BLaER1 treated with 17β-estradiol and CSF1 and Interleukin-3, amounts not matched to agents 10 nM and 100 nM (cell line): ENCODE measurements around the gene DNAH8.

Experiments used
- H3K27ac ChIP-seq, 11 experiments: shearing (Covaris generic); formaldehyde crosslinking; 2 replicates each; pipeline ENCODE4 v1.8.1; 2022
- H3K27me3 ChIP-seq, 11 experiments: shearing (Covaris generic); formaldehyde crosslinking; 2 replicates each; pipeline ENCODE4 v1.8.1; 2022
- H3K36me3 ChIP-seq, 11 experiments: shearing (Covaris generic); formaldehyde crosslinking; 2 replicates each; pipeline ENCODE4 v1.8.1; 2022
- H3K4me1 ChIP-seq, 10 experiments: shearing (Covaris generic); formaldehyde crosslinking; 2 replicates each; pipeline ENCODE4 v1.8.1; 2022
- H3K4me2 ChIP-seq, 11 experiments: shearing (Covaris generic); formaldehyde crosslinking; 2 replicates each; pipeline ENCODE4 v1.8.1; 2022
- H3K4me3 ChIP-seq, 10 experiments: shearing (Covaris generic); formaldehyde crosslinking; 2 replicates each; pipeline ENCODE4 v1.8.1; 2022
- H3K9ac ChIP-seq, 11 experiments: shearing (Covaris generic); formaldehyde crosslinking; 2 replicates each; pipeline ENCODE4 v1.8.1; 2022
- H3K9me3 ChIP-seq, 11 experiments: shearing (Covaris generic); formaldehyde crosslinking; replicated peaks in 1 of 11; 2 replicates each; pipeline ENCODE4 v1.8.1; 2022
- H4K20me1 ChIP-seq, 11 experiments: shearing (Covaris generic); formaldehyde crosslinking; 2 replicates each; pipeline ENCODE4 v1.8.1; 2022
- Cebpa-rat ChIP-seq, 11 experiments: shearing (Covaris generic); IDR thresholded peaks; 2 replicates each; pipeline ENCODE4 v1.8.1; 2022

Gene DNAH8

GRCh38 chr6:39060467-39061160 lies 345.5 kb downstream of the DNAH8 start:
- Histone ChIP-seq H3K36me3 (peaks cover 0 to 41% (median 18%) of the 10 kb centered on the region in 11 experiments; a peak in 15 of 22 replicates), H3K4me3 (no peak overlapping the region), H4K20me1 (peaks cover 0 to 6% (median 0%) of the 10 kb centered on the region in 11 experiments; a peak in 2 of 22 replicates), H3K4me1 (peaks cover 0 to 3% (median 0%) of the 10 kb centered on the region in 10 experiments; a peak in 1 of 20 replicates), H3K4me2 (no peak overlapping the region), H3K9me3 (no peaks in the 10 kb centered on the region), H3K9ac (no peak overlapping the region), H3K27ac (no peak overlapping the region), H3K27me3 (no peaks in the 10 kb centered on the region)
- no peak for TF ChIP-seq Cebpa-rat (IDR thresholded peaks at IDR 0.05)

- no peak overlapping the region for H3K27ac ChIP-seq
- H3K4me1 ChIP-seq = peaks cover 0 to 3% (median 0%) of the 10 kb centered on the region in 10 experiments; a peak in 1 of 20 replicates
- no peak overlapping the region for H3K4me3 ChIP-seq
- no peaks in the 10 kb centered on the region for H3K27me3 ChIP-seq
- TF ChIP-seq Cebpa-rat (IDR thresholded peaks at IDR 0.05) = no peak
- H4K20me1 ChIP-seq = peaks cover 0 to 6% (median 0%) of the 10 kb centered on the region in 11 experiments; a peak in 2 of 22 replicates
- no peaks in the 10 kb centered on the region for H3K9me3 ChIP-seq
- no peak overlapping the region for H3K4me2 ChIP-seq
- no peak overlapping the region for H3K9ac ChIP-seq
- peaks cover 0 to 41% (median 20%) of the 10 kb centered on the region in 11 experiments; a peak in 15 of 22 replicates for H3K36me3 ChIP-seq
These were observed 346.1 kb downstream of the DNAH8 start for GRCh38 chr6:39061182-39061581.

- Histone ChIP-seq H3K9me3 (no peaks in the 10 kb centered on the region), H3K4me3 (no peak overlapping the region), H3K4me1 (peaks cover 0 to 3% (median 0%) of the 10 kb centered on the region in 10 experiments; a peak in 1 of 20 replicates), H3K4me2 (no peak overlapping the region), H3K27ac (no peak overlapping the region), H3K9ac (no peak overlapping the region), H4K20me1 (peaks cover 0 to 6% (median 0%) of the 10 kb centered on the region in 11 experiments; a peak in 2 of 22 replicates), H3K36me3 (peaks cover 0 to 40% (median 22%) of the 10 kb centered on the region in 11 experiments; a peak in 15 of 22 replicates), H3K27me3 (no peaks in the 10 kb centered on the region)
- TF ChIP-seq Cebpa-rat (IDR thresholded peaks at IDR 0.05) = no peak
These were observed 346.5 kb downstream of the DNAH8 start for GRCh38 chr6:39061588-39061987.

- Histone ChIP-seq H3K27ac (no peak overlapping the region), H3K36me3 (peaks cover 0 to 38% (median 20%) of the 10 kb centered on the region in 11 experiments; a peak in 15 of 22 replicates), H3K9ac (no peak overlapping the region), H3K9me3 (no peaks in the 10 kb centered on the region), H3K4me2 (no peak overlapping the region), H4K20me1 (peaks cover 0 to 6% (median 0%) of the 10 kb centered on the region in 11 experiments; a peak in 2 of 22 replicates), H3K27me3 (no peaks in the 10 kb centered on the region), H3K4me1 (peaks cover 0 to 3% (median 0%) of the 10 kb centered on the region in 10 experiments; a peak in 1 of 20 replicates), H3K4me3 (no peak overlapping the region)
- no peak for TF ChIP-seq Cebpa-rat (IDR thresholded peaks at IDR 0.05)
These were observed 347.1 kb downstream of the DNAH8 start for GRCh38 chr6:39062014-39062740.

- peaks cover 0 to 6% (median 0%) of the 10 kb centered on the region in 11 experiments; a peak in 2 of 22 replicates for H4K20me1 ChIP-seq
- no peak overlapping the region for H3K27ac ChIP-seq
- no peak overlapping the region for H3K9ac ChIP-seq
- peaks cover 0 to 3% (median 0%) of the 10 kb centered on the region in 10 experiments; a peak in 1 of 20 replicates for H3K4me1 ChIP-seq
- no peak for TF ChIP-seq Cebpa-rat (IDR thresholded peaks at IDR 0.05)
- H3K36me3 ChIP-seq = peaks cover 0 to 24% (median 10%) of the 10 kb centered on the region in 11 experiments; a peak in 14 of 22 replicates
- no peaks in the 10 kb centered on the region for H3K9me3 ChIP-seq
- no peak overlapping the region for H3K4me2 ChIP-seq
- H3K4me3 ChIP-seq = no peak overlapping the region
- no peaks in the 10 kb centered on the region for H3K27me3 ChIP-seq
These were observed 348.4 kb downstream of the DNAH8 start for GRCh38 chr6:39063526-39063925.

- H3K27ac ChIP-seq = no peak overlapping the region
- no peak overlapping the region for H3K4me2 ChIP-seq
- no peak overlapping the region for H3K9ac ChIP-seq
- peaks cover 0 to 13% (median 0%) of the 10 kb centered on the region in 11 experiments; a peak in 2 of 22 replicates for H3K36me3 ChIP-seq
- peaks cover 0 to 6% (median 0%) of the 10 kb centered on the region in 11 experiments; a peak in 2 of 22 replicates for H4K20me1 ChIP-seq
- H3K4me3 ChIP-seq = no peak overlapping the region
- H3K4me1 ChIP-seq = peaks cover 0 to 3% (median 0%) of the 10 kb centered on the region in 10 experiments; a peak in 1 of 20 replicates
- H3K27me3 ChIP-seq = no peaks in the 10 kb centered on the region
- no peaks in the 10 kb centered on the region for H3K9me3 ChIP-seq
- no peak for TF ChIP-seq Cebpa-rat (IDR thresholded peaks at IDR 0.05)
These were observed 350.4 kb downstream of the DNAH8 start for GRCh38 chr6:39065561-39065960.

- no peaks in the 10 kb centered on the region; a peak in 1 of 22 replicates for H4K20me1 ChIP-seq
- H3K4me2 ChIP-seq = no peak overlapping the region
- no peaks in the 10 kb centered on the region for H3K27me3 ChIP-seq
- no peak for TF ChIP-seq Cebpa-rat (IDR thresholded peaks at IDR 0.05)
- H3K9me3 ChIP-seq = no peaks in the 10 kb centered on the region
- peaks cover 0 to 13% (median 0%) of the 10 kb centered on the region in 11 experiments; a peak in 1 of 22 replicates for H3K36me3 ChIP-seq
- no peak overlapping the region for H3K9ac ChIP-seq
- H3K4me3 ChIP-seq = no peak overlapping the region
- H3K4me1 ChIP-seq = no peaks in the 10 kb centered on the region
- no peak overlapping the region for H3K27ac ChIP-seq
These were observed 353.3 kb downstream of the DNAH8 start for GRCh38 chr6:39068391-39068790.

- Histone ChIP-seq H4K20me1 (no peaks in the 10 kb centered on the region), H3K27ac (no peak overlapping the region), H3K36me3 (no peaks in the 10 kb centered on the region), H3K9ac (no peak overlapping the region), H3K27me3 (no peaks in the 10 kb centered on the region), H3K4me1 (peaks cover 0 to 9% (median 0%) of the 10 kb centered on the region in 10 experiments; a peak in 3 of 20 replicates), H3K9me3 (no peaks in the 10 kb centered on the region), H3K4me3 (no peak overlapping the region), H3K4me2 (no peak overlapping the region)
- no peak for TF ChIP-seq Cebpa-rat (IDR thresholded peaks at IDR 0.05)
These were observed 357.7 kb downstream of the DNAH8 start for GRCh38 chr6:39072830-39073229.
